ENCODE results near the gene DIS3L2. TPM values are rescaled to one million over a fixed set of nuclear protein-coding genes. Genes with fewer than 3 reads are reported as not detected.

Gene DIS3L2
- total and polyA plus RNA-seq, 2 of the 4 experiments (the other 2 are of a cell fraction) = 14.7 to 19.2 TPM

DNA sequence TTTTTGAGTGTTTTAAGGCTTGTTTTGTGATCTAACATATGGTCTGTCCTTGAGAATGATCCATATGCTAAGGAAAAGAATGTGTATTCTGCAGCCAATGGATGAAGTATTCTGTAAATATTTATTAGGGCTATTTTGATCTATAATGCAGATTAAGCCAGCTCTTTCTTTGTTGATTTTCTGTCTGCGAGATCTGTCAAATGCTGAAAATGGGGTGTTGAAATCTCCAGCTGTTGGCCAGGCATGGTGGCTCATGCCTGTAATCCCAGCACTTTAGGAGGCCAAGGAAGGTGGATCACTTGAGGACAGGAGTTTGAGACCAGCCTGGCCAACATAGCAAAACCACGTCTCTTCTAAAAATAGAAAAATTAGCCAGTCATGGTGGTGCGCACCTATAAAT, 132.7 kb downstream of the DIS3L2 start:
- ChIA-PET CTCF (no interaction called here), POLR2A (ENCODE audit: unreplicated experiment) (no interaction called here)
- no peaks in the 10 kb centered on the region for H3K27me3 ChIP-seq (ENCODE audit: control insufficient read depth, insufficient read depth, low read length)
- H3K23ac ChIP-seq (ENCODE audit: low read depth, low read length) = no peak overlapping the region
- intact Hi-C loops (cut with micrococcal nuclease) (no loop called here), dilution Hi-C loops (cut with HindIII; ENCODE audit: low sequenced_read_pairs, unreplicated experiment) (no loop called here), in situ Hi-C loops (cut with MboI; ENCODE audit: low sequenced_read_pairs) (no loop called here)
- no peak overlapping the region for H3K4me2 ChIP-seq (ENCODE audit: low read depth, low read length)
- H3K14ac ChIP-seq (replicated peaks; ENCODE audit: low read depth, low read length) = no peak overlapping the region
- DNase-seq (no peak), ATAC-seq (ENCODE audit: low read depth) (no peak)
- no peaks in the 10 kb centered on the region for H3K36me3 ChIP-seq (ENCODE audit: control insufficient read depth, insufficient read depth, low read length)
- no peak overlapping the region for H2AK9ac ChIP-seq (replicated peaks; ENCODE audit: low read depth, low read length, poor library complexity)
- no peaks in the 10 kb centered on the region for H3K4me1 ChIP-seq (ENCODE audit: control insufficient read depth, insufficient read depth, low read length)
- no peak overlapping the region for H2BK120ac ChIP-seq (ENCODE audit: low read depth, low read length)
- no peak overlapping the region for H3K9ac ChIP-seq (ENCODE audit: low read depth, low read length)
- no peak overlapping the region for H2BK15ac ChIP-seq (ENCODE audit: low read depth, low read length)
- no peaks in the 10 kb centered on the region; the same call in 1 of the 2 replicates for H3K9me1 ChIP-seq (ENCODE audit: insufficient read depth, low read length)
- TF ChIP-seq MXI1 (IDR thresholded peaks at IDR 0.05; ENCODE audit: borderline replicate concordance, low read depth, low read length) (no peak), CHD1 (IDR thresholded peaks at IDR 0.05; ENCODE audit: low read depth, low read length) (no peak), SMC3 (IDR thresholded peaks at IDR 0.05; ENCODE audit: low read depth, low read length) (no peak), NFE2L2 (IDR thresholded peaks at IDR 0.05; ENCODE audit: low read depth, low read length) (no peak), POLR2A (IDR thresholded peaks at IDR 0.05; ENCODE audit: low read depth, low read length) (no peak), CEBPB (IDR thresholded peaks at IDR 0.05; ENCODE audit: low read depth, low read length) (no peak), FOS (IDR thresholded peaks at IDR 0.05; ENCODE audit: low read depth, low read length) (no peak), RCOR1 (IDR thresholded peaks at IDR 0.05; ENCODE audit: insufficient replicate concordance, low read length) (no peak)
- TF ChIP-seq, protein P1, sequence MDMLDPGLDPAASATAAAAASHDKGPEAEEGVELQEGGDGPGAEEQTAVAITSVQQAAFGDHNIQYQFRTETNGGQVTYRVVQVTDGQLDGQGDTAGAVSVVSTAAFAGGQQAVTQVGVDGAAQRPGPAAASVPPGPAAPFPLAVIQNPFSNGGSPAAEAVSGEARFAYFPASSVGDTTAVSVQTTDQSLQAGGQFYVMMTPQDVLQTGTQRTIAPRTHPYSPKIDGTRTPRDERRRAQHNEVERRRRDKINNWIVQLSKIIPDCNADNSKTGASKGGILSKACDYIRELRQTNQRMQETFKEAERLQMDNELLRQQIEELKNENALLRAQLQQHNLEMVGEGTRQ (IDR thresholded peaks at IDR 0.05; ENCODE audit: low read depth, low read length) = no peak
- TF ChIP-seq, protein P2, sequence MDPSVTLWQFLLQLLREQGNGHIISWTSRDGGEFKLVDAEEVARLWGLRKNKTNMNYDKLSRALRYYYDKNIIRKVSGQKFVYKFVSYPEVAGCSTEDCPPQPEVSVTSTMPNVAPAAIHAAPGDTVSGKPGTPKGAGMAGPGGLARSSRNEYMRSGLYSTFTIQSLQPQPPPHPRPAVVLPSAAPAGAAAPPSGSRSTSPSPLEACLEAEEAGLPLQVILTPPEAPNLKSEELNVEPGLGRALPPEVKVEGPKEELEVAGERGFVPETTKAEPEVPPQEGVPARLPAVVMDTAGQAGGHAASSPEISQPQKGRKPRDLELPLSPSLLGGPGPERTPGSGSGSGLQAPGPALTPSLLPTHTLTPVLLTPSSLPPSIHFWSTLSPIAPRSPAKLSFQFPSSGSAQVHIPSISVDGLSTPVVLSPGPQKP (IDR thresholded peaks at IDR 0.05; ENCODE audit: borderline replicate concordance, low read depth, low read length) = no peak
- TF ChIP-seq, protein P3, sequence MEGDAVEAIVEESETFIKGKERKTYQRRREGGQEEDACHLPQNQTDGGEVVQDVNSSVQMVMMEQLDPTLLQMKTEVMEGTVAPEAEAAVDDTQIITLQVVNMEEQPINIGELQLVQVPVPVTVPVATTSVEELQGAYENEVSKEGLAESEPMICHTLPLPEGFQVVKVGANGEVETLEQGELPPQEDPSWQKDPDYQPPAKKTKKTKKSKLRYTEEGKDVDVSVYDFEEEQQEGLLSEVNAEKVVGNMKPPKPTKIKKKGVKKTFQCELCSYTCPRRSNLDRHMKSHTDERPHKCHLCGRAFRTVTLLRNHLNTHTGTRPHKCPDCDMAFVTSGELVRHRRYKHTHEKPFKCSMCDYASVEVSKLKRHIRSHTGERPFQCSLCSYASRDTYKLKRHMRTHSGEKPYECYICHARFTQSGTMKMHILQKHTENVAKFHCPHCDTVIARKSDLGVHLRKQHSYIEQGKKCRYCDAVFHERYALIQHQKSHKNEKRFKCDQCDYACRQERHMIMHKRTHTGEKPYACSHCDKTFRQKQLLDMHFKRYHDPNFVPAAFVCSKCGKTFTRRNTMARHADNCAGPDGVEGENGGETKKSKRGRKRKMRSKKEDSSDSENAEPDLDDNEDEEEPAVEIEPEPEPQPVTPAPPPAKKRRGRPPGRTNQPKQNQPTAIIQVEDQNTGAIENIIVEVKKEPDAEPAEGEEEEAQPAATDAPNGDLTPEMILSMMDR (conservative IDR thresholded peaks at IDR 0.05; ENCODE audit: low read depth, low read length) = no peak
- no peak overlapping the region for H3K4me3 ChIP-seq (ENCODE audit: insufficient read depth, low read depth, low read length)
- no peak overlapping the region for H4K8ac ChIP-seq (ENCODE audit: low read depth in 2 of 2, low read length in 2 of 2)
- H3K79me1 ChIP-seq (ENCODE audit: low read depth in 1 of 2, low read length in 2 of 2) = peaks cover 3 to 5% of the 10 kb centered on the region in 2 experiments; a peak in 1 of 4 replicates
- no peak overlapping the region for H3K56ac ChIP-seq (ENCODE audit: extremely low read depth, insufficient read depth, low read length)
- H2AFZ ChIP-seq (replicated peaks; ENCODE audit: low read length, poor library complexity) = no peak overlapping the region
- no peak overlapping the region for H4K5ac ChIP-seq (ENCODE audit: low read depth, low read length)
- H4K20me1 ChIP-seq (ENCODE audit: insufficient read depth, low read length) = no peaks in the 10 kb centered on the region
- H3K27ac ChIP-seq (ENCODE audit: insufficient read depth, low read length) = no peak overlapping the region
- no peak overlapping the region for H2BK5ac ChIP-seq (ENCODE audit: low read depth, low read length, poor library complexity, severe bottlenecking)
- no TSS peak for BruUV-seq (replicated peaks)
- no peak overlapping the region for H3K18ac ChIP-seq (ENCODE audit: low read depth, low read length)
- H2AK5ac ChIP-seq (ENCODE audit: low read depth, low read length) = no peak overlapping the region
- 57% methylated on average over 1 of the region's 3 CpGs; no CpG with 5 or more reads in 1 of the 2 experiments for whole genome bisulfite sequencing, 2 experiments (ENCODE audit: extremely low coverage in 2 of 2, insufficient read length in 1 of 2)
- no peak overlapping the region for H4K91ac ChIP-seq (ENCODE audit: insufficient read depth, low read depth, low read length)
- H3K9me3 ChIP-seq (ENCODE audit: control insufficient read depth, insufficient read depth, low read length) = no peaks in the 10 kb centered on the region; the same call in 1 of the 2 replicates
- no peak overlapping the region for H2BK20ac ChIP-seq (ENCODE audit: low read depth, low read length)
- H3K4ac ChIP-seq (ENCODE audit: low read depth, low read length) = no peak overlapping the region
